ENCODE data around the gene PRDM16. TPM values are rescaled to one million over a fixed set of nuclear protein-coding genes. Genes with fewer than 3 reads are reported as not detected.

The PRDM16 gene
- polyA plus RNA-seq, 2 of the 4 experiments (the other 2 are of a cell fraction): 0.03 to 0.35 TPM

DNA sequence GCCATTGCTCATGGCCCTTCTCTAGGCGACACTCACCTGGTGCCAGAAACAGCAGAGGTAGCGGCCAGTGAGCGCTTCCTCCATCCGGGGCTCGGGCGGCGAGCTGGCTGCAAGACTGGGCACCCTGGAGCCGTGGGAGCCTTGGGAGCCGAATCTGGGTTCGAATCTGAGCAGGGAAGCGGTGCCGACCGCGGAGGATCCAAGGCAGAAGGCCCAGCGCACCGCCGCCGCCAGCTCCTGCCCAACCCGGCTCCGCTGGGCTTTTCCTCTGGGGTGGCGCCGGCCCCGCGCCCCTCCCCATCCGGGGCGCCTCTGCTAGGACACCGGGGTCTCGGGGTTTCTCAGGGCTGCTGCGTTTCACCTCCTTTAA lies 1.7 kb upstream of the PRDM16 start:
- Histone ChIP-seq H3K27ac (no peak overlapping the region), H3K9me3 (no peaks in the 10 kb centered on the region), H3K4me1 (no peaks in the 10 kb centered on the region), H3K4me2 (no peak overlapping the region), H3K4me3 (no peak overlapping the region)
- FAIRE-seq (no peak), DNase-seq (ENCODE audit: low read depth in 1 of 2, low spot score in 1 of 2) (no peak), ATAC-seq (no peak)
- no peak for TF ChIP-seq CBX2 (IDR thresholded peaks at IDR 0.05; ENCODE audit: borderline replicate concordance, low read depth)
- TF ChIP-seq HOXA7 (CRISPR knock-in tag; IDR thresholded peaks at IDR 0.05): no peak
- TF ChIP-seq ELK1 (IDR thresholded peaks at IDR 0.05; ENCODE audit: low read depth, low read length): no peak
- no peak for TF ChIP-seq EHMT2 (IDR thresholded peaks at IDR 0.05; ENCODE audit: low read depth)
- TF ChIP-seq FOSL2 (IDR thresholded peaks at IDR 0.05): no peak
- TF ChIP-seq FOSL2 (CRISPR knock-in tag; IDR thresholded peaks at IDR 0.05): no peak
- TF ChIP-seq, protein P1, sequence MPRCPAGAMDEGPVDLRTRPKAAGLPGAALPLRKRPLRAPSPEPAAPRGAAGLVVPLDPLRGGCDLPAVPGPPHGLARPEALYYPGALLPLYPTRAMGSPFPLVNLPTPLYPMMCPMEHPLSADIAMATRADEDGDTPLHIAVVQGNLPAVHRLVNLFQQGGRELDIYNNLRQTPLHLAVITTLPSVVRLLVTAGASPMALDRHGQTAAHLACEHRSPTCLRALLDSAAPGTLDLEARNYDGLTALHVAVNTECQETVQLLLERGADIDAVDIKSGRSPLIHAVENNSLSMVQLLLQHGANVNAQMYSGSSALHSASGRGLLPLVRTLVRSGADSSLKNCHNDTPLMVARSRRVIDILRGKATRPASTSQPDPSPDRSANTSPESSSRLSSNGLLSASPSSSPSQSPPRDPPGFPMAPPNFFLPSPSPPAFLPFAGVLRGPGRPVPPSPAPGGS (IDR thresholded peaks at IDR 0.05): no peak
- TF ChIP-seq, protein P2, sequence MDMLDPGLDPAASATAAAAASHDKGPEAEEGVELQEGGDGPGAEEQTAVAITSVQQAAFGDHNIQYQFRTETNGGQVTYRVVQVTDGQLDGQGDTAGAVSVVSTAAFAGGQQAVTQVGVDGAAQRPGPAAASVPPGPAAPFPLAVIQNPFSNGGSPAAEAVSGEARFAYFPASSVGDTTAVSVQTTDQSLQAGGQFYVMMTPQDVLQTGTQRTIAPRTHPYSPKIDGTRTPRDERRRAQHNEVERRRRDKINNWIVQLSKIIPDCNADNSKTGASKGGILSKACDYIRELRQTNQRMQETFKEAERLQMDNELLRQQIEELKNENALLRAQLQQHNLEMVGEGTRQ (IDR thresholded peaks at IDR 0.05): no peak
- no peak for TF ChIP-seq RAD21 (conservative IDR thresholded peaks at IDR 0.05 in 1 of 2, IDR thresholded peaks at IDR 0.05 in 1 of 2)
- TF ChIP-seq KDM1A (IDR thresholded peaks at IDR 0.05; ENCODE audit: low read depth): no peak
- no peak for TF ChIP-seq JUNB (IDR thresholded peaks at IDR 0.05)
- TF ChIP-seq HMGXB4 (CRISPR knock-in tag; IDR thresholded peaks at IDR 0.05; ENCODE audit: borderline replicate concordance): no peak
- TF ChIP-seq CTCF (IDR thresholded peaks at IDR 0.05): no peak
- TF ChIP-seq KDM5A (IDR thresholded peaks at IDR 0.05): no peak
- TF ChIP-seq, protein P3, sequence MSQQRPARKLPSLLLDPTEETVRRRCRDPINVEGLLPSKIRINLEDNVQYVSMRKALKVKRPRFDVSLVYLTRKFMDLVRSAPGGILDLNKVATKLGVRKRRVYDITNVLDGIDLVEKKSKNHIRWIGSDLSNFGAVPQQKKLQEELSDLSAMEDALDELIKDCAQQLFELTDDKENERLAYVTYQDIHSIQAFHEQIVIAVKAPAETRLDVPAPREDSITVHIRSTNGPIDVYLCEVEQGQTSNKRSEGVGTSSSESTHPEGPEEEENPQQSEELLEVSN (IDR thresholded peaks at IDR 0.05; ENCODE audit: borderline replicate concordance, low read depth): no peak
- no peak for TF ChIP-seq POLR2A (IDR thresholded peaks at IDR 0.05; ENCODE audit: low read length)
- no peak for TF ChIP-seq ZNF302 (CRISPR knock-in tag; IDR thresholded peaks at IDR 0.05)
- TF ChIP-seq, protein P4, sequence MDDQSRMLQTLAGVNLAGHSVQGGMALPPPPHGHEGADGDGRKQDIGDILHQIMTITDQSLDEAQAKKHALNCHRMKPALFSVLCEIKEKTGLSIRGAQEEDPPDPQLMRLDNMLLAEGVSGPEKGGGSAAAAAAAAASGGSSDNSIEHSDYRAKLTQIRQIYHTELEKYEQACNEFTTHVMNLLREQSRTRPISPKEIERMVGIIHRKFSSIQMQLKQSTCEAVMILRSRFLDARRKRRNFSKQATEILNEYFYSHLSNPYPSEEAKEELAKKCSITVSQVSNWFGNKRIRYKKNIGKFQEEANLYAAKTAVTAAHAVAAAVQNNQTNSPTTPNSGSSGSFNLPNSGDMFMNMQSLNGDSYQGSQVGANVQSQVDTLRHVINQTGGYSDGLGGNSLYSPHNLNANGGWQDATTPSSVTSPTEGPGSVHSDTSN (IDR thresholded peaks at IDR 0.05): no peak
- TF ChIP-seq, protein P5, sequence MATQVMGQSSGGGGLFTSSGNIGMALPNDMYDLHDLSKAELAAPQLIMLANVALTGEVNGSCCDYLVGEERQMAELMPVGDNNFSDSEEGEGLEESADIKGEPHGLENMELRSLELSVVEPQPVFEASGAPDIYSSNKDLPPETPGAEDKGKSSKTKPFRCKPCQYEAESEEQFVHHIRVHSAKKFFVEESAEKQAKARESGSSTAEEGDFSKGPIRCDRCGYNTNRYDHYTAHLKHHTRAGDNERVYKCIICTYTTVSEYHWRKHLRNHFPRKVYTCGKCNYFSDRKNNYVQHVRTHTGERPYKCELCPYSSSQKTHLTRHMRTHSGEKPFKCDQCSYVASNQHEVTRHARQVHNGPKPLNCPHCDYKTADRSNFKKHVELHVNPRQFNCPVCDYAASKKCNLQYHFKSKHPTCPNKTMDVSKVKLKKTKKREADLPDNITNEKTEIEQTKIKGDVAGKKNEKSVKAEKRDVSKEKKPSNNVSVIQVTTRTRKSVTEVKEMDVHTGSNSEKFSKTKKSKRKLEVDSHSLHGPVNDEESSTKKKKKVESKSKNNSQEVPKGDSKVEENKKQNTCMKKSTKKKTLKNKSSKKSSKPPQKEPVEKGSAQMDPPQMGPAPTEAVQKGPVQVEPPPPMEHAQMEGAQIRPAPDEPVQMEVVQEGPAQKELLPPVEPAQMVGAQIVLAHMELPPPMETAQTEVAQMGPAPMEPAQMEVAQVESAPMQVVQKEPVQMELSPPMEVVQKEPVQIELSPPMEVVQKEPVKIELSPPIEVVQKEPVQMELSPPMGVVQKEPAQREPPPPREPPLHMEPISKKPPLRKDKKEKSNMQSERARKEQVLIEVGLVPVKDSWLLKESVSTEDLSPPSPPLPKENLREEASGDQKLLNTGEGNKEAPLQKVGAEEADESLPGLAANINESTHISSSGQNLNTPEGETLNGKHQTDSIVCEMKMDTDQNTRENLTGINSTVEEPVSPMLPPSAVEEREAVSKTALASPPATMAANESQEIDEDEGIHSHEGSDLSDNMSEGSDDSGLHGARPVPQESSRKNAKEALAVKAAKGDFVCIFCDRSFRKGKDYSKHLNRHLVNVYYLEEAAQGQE (IDR thresholded peaks at IDR 0.05): no peak
- TF ChIP-seq NFE2L2 (conservative IDR thresholded peaks at IDR 0.05; ENCODE audit: low read length): no peak
- no peak for TF ChIP-seq PHF8 (IDR thresholded peaks at IDR 0.05; ENCODE audit: borderline replicate concordance, low read depth)
- 55% methylated on average over 13 of the region's 29 CpGs for WGBS (ENCODE audit: missing lambda C conversion rate)
- CTCF ChIA-PET: interaction anchor here (0.6 to 1.5 kb wide), 2 partner anchors 343 to 358 kb away, joined by 3 to 4 read pairs; no protein-coding TSS in a partner anchor
- POLR2A ChIA-PET: no interaction called here

Data from A549 (cell line).